H54 (cell line): ENCODE measurements around the gene HTRA1.

Source experiments
- DNase-seq: peaks from one replicate; pipeline ENCODE4 v3.0.0; 2011; ENCODE audit warnings: low spot score, mixed read lengths; ENCODE audit not compliant: insufficient read length
- FAIRE-seq: peaks from 3 replicates; lab custom pipeline; 2011; peaks lifted over from hg19 to GRCh38; lab: Jason Lieb, UNC
- POLR2A ChIP-seq: IDR thresholded peaks from 2 replicates; pipeline ENCODE4 v1.6.1; 2011; ENCODE audit warnings: low read depth, mild to moderate bottlenecking, low read length

HTRA1 gene

DNA sequence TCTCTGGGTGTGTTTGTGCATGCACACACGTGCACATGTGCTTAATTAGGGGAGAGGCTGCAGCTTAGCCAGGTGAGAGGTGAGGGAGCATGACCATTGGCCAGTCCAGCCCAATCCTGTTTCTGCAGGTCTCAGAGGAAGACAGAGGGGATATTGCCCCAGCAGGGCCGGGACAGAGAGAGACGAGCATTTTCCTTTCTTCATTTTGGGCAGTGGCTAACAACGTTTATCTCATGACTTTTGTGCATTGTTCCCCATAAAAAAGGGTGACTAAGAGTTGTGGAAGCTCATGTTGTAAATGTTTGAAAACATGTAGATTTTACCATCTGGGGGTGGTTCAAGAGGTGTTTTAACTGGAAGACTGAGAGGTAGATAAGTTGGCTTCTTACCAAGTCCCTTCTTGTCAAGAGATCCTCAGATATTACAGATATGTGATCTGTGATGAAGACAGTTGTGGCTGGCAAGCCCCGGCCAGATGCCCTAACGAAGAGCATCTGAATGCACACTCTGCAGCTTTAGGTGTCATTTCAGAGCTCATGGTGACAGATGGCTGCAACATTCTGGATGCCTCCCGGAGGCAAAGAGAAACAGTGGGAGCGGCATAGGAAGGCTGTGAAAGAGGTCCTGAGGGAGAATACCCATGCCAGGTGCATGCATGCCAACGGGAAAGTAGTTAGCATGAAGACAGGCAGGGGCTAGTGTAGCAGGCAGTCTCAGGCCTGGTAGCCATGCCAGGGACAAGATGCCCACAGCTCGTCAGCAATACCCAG lies 82.5 kb downstream of the HTRA1 start:
- no peak for TF ChIP-seq POLR2A
- no peak for DNase-seq
- FAIRE-seq = no peak

DNA sequence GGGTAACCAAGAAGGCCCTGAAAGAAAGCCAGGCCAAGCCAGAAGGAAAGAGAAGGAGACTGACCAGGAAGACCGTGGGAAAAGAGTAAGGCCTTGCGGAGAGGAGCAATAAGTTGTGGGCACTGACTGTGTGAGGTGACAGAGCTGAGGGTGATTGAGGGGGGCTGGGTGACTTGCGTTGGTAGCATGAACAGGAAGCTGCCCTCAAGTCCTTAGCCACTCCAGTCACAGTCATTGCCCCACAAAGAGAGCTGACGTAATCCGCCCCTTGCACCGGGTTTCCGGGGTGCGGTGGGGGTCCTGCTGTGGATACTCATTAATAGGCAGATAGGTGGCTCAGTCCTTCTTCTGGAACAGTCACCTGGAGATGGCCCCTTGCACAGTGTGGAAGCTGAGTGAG lies 83.1 kb downstream of the HTRA1 start:
- no peak for TF ChIP-seq POLR2A
- DNase-seq (no peak), FAIRE-seq (no peak)

DNA sequence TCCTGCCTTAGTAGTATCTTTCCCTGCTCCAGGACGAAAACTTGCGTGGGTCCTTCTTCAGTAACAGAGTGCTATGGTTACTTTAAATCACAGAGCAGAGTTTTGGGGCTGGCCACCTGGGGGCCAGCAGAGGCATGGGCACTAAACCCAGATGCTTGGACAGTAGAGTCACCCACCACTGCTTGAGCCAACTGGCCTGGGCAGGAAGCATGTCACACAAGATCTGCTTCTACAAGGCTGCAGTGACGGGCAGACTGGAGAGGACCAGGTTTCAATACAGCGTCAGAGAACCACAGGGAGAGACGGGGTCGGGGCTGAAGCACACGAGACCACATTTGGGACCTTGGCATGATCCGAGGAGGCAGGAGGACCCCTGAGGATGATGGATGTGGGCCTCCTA lies 84.9 kb downstream of the HTRA1 start:
- no peak for TF ChIP-seq POLR2A
- DNase-seq (no peak), FAIRE-seq (no peak)

DNA sequence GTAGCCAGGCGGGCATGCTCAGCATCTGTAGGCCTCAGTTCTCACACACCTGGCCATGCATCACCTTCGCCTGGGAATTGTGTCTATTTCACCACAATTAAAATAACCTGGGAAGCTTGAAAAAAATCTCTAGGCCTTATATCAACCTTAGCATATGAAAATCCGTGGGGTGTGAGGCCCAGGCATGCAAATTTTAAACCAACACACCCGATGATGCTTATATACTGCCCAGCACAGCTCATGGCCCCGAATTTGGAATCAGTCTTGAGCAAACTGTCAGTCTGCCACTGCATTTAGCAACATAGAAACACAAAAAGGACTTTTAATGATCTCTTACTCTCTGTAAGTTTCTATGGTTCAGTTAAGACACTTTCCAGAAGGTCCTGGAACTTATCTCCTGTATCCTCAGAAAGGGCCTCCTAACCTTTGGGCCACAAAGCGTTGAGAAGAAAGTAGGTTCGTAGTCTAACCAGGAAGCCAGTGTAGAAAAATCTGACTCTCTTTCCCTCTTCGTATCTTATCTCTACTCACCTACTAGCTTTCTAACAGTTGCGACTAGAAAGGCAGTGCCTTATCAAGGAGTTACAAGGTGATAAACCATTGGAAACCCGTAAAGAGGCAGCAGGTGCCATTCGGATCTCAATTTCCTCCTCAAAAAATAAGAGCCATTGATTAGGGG lies 87.2 kb downstream of the HTRA1 start:
- FAIRE-seq = no peak
- DNase-seq = no peak
- TF ChIP-seq POLR2A = no peak

DNA sequence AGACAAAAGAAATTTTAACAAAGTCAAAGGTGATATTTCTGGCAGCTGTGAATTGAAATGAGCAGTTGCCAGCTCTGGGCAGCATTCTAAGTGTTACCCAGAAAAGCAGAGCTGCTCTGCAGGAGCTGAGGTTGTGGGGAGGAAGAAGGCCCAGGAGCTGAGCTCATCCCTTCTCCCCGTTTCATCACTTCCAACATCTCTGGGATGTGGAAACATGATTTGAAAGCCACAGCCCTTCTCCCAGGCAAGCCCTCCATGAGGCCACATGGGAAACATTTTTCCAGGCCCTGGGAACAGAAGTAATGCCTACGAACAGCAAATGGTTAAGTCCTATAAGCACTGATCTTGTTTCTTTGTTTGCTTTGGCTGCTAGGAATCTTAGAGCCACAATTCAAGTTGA lies 88.3 kb downstream of the HTRA1 start:
- no peak for TF ChIP-seq POLR2A
- no peak for FAIRE-seq
- no peak for DNase-seq

DNA sequence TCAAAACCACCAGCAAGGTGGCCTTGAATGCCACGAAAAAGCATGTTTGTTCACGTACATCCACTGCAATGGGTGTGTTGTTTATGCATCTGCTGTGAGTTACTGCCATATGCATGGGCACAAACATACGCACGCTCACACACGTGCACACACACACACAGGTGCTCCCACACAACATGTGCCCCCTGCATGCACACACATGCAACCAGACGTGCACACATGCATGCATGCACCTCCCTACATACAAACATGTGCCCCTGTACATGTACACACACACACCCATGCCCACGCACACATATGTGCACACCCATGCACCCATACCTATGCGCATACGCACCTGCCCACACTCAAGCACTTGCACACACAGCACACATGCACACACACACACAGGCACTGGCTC lies 89.1 kb downstream of the HTRA1 start:
- FAIRE-seq = no peak
- no peak for TF ChIP-seq POLR2A
- DNase-seq = no peak

DNA sequence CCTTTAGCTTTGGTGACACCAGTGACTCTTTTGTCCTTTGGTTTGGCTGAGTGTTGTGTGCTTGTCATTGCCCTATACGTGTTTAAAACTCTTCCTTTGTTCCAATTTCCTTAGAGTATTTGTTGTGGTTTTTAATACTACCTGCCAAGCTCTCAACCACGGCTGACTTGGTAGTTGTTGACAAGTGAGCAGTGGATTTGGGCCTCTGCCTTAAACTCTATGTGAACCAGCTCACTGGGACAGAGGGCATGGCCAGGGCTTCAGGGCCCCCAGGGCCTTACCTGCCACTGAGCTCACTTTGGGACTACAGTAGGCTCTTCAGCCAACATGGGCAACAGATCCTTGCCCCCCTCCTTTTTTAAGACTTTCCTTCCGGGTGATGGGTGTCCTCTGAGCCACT lies 89.6 kb downstream of the HTRA1 start:
- TF ChIP-seq POLR2A = no peak
- FAIRE-seq = no peak
- DNase-seq = no peak

DNA sequence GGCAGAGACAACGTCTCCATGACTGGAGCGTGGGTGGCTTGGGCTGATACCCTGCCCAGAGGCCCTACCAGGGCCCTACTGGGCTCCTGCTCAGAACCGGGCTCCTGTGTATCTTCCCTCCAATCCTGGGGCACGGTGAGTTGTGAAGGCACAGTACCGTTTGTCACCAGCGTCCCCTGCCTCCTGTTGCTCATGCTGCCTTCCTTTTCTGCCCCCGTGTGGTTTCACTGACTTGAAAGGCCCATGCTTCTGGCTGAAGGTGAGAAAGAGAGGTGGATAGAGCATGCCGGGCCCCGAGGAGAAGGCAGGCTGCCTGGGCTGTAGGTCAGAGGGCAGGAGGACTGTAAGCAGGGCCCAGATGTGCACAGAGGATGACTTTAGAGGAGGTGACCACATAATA lies 90.1 kb downstream of the HTRA1 start:
- no peak for TF ChIP-seq POLR2A
- DNase-seq = no peak
- no peak for FAIRE-seq

DNA sequence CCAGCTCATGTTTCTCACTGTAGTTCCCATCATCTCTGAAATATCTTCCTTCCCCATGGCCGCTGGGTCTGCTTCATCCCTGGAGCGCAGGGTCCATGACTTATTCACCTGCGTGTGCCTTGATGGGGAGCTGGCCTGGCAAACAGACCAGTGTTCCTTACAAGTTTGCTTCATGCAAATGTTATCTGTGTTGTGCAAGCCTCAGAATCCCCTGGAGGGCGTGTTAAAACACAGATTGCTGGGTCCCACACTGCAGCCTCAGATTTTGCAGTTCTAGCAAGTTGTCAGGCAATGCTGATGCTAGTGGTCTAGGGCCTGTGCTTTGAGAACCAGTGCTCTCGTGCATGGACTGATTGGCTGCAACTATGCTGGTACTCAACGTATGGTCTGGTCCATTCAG lies 92.0 kb downstream of the HTRA1 start:
- no peak for TF ChIP-seq POLR2A
- DNase-seq = no peak
- FAIRE-seq = no peak

DNA sequence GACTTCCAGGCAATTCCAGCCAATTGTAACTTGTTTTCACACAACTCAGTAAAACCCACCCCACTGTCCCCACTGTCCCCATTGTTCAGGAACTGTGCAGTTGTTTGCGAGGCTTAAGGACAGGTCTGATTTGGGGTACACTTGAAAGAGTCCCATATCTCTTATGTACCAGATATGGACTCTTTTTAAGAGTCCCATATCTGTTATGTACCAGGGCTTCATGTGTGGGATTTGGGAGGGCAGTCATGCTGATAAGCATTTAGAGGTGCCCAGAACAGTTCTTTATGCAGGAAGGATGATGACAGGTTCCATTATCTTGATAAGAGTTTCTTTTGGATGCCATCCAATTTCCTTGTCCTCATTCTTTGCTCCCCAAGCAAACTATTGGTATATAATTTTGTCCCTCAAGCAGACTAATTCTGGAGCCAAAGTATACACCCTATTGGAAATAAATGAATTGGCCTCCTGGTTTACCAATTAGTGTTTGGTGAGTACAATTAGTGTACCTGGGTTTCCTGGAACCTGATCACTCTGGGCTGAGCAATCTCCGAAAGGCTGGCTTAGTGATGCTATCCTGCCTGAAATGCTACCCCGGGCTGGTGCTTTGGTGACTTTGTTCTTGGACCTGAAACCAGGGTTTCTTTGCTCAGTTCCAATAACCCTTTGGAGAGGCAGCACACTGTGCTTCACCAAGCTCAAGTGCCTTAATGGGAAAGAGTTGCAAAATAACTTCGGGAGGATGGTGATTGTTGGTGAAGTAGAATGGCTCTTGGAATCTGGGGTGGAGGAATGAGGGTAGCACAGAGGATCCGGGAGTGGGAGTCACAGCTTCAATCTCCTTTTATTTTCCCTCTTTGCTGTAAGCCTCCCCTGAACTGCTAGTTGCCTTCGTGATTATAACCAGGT lies 93.0 kb downstream of the HTRA1 start:
- FAIRE-seq (no peak), DNase-seq (no peak)
- no peak for TF ChIP-seq POLR2A

DNA sequence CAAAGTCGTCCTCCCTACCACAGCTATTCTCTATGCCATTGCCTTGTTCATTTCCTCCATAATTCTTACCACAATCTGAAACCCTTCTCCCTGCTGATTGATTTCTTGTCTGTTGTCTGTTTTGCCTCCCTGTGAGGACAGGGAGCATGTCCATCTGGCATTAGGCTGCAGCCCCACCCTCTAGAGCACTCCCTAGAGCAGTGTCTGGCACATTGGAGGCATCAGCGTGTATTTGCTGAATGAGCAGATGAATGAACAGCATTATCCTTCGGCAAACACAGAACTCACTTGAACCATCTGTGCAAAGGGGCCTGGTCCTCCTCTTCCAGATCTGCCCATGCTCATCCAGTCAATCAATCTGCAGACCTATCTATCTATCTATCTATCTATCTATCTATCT lies 94.1 kb downstream of the HTRA1 start:
- no peak for TF ChIP-seq POLR2A
- FAIRE-seq = no peak
- no peak for DNase-seq

DNA sequence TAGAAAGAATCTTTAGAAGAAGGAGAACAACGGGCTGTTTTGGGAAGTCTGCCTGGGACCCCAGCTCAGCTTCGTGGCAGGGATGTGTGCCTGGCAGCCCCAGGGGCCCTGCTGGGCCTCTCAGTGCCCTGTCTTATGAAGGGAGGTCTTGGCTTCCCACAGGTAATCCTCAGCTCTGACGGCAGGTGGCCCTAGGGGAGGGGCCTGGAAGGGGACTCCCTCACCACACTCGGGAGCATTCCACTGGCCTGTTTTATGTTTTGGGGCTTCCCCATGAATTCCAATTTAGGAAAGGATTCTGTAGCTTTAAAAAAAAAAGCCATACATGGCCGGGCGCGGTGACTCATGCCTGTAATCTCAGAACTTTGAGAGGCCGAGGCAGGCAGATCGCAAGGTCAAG lies 96.2 kb downstream of the HTRA1 start:
- TF ChIP-seq POLR2A = no peak
- FAIRE-seq (no peak), DNase-seq (no peak)

DNA sequence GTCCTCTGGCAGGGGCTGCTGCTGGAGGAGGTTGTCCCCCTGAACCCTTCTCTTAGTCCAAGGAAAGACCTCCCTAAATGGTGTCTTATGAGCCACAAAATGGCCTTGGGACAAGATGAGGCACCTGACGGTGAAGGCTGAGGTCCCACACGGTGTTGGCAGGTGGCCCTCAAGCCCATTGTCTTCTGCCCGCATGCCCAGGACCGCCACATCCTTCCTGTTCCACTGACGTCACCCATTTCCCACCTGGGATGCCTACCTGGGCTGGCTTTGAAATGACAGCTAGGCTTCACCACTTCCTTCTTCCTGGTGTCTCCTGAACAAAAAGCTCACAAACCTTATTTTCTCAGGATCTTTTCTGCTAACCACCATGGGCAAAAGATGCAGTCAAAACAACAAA lies 97.1 kb downstream of the HTRA1 start:
- TF ChIP-seq POLR2A = no peak
- no peak for DNase-seq
- FAIRE-seq = no peak

DNA sequence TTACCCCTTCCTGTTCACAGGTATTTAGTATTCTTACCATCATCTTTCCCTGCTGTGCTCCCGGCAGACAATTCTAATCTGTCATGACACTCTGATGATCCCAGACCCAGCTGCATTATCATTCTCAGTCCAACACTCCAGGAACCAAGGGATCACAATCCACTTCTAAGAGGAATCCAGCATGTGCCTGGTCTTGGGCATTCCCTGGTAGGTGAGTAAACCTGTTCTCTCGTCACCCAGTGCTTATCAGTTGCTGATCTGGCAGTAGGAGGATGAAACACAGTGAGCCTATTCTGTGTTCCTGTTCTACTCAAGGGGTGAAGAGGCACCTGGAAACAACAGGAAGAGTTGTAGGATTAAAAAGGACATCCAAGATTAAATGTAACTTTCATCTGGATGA lies 97.9 kb downstream of the HTRA1 start:
- TF ChIP-seq POLR2A = no peak
- no peak for FAIRE-seq
- DNase-seq = no peak
